MM.1S (cell line): ENCODE results near the gene FNDC8.

ENCODE experiments used
- DNase-seq: peaks from one replicate; pipeline ENCODE4 v3.0.0-alpha.2; 2015
- H2AFZ ChIP-seq: fragments of 300-600 bp; sonication (generic); 2 replicates; pipeline ENCODE4 v1.6.0; 2016; ENCODE audit warnings: antibody characterized with exemption, low read length
- H3F3A ChIP-seq: fragments of 300-600 bp; sonication (generic); 2 replicates; pipeline ENCODE4 v1.6.1; 2016; ENCODE audit warnings: mild to moderate bottlenecking, antibody characterized with exemption, low read length, moderate library complexity, mixed read lengths; ENCODE audit not compliant: insufficient read depth
- H3K27ac ChIP-seq: fragments of 300-600 bp; sonication (generic); 2 replicates; pipeline ENCODE4 v1.5.1; 2016; ENCODE audit warnings: mild to moderate bottlenecking, low read length
- H3K27me3 ChIP-seq: fragments of 300-600 bp; sonication (generic); replicated peaks from 2 replicates; pipeline ENCODE4 v1.6.0; 2016; ENCODE audit warnings: low read length; ENCODE audit not compliant: insufficient read depth
- H3K36me3 ChIP-seq: fragments of 300-600 bp; sonication (generic); replicated peaks from 2 replicates; pipeline ENCODE4 v1.6.1; 2016; ENCODE audit warnings: mild to moderate bottlenecking, low read length, mixed read lengths; ENCODE audit not compliant: insufficient read depth
- H3K4me1 ChIP-seq: fragments of 300-600 bp; sonication (generic); 2 replicates; pipeline ENCODE4 v1.6.1; 2016; ENCODE audit warnings: low read length, mixed read lengths
- H3K4me2 ChIP-seq: fragments of 300-600 bp; sonication (generic); 2 replicates; pipeline ENCODE4 v1.6.0; 2016; ENCODE audit warnings: low read depth, low read length
- H3K4me3 ChIP-seq: fragments of 300-600 bp; sonication (generic); 2 replicates; pipeline ENCODE4 v1.5.1; 2016; ENCODE audit warnings: low read length, mixed read lengths
- H3K79me2 ChIP-seq: fragments of 300-600 bp; sonication (generic); 2 replicates; pipeline ENCODE4 v1.6.1; 2016; ENCODE audit warnings: mixed run types, low read length, mixed read lengths
- H3K9ac ChIP-seq: fragments of 300-600 bp; sonication (generic); 2 replicates; pipeline ENCODE4 v1.6.1; 2016; ENCODE audit warnings: low read length, mixed read lengths
- H3K9me2 ChIP-seq: fragments of 300-600 bp; sonication (generic); replicated peaks from 2 replicates; pipeline ENCODE4 v1.6.1; 2016; ENCODE audit warnings: mild to moderate bottlenecking, low read length, mixed read lengths; ENCODE audit not compliant: insufficient read depth
- H3K9me3 ChIP-seq: fragments of 300-600 bp; sonication (generic); replicated peaks from 2 replicates; pipeline ENCODE4 v1.6.1; 2016; ENCODE audit warnings: mild to moderate bottlenecking, low read length, mixed read lengths; ENCODE audit not compliant: insufficient read depth
- H4K20me1 ChIP-seq: fragments of 300-600 bp; sonication (generic); 2 replicates; pipeline ENCODE4 v1.6.1; 2016; ENCODE audit warnings: mild to moderate bottlenecking, low read length, moderate library complexity, mixed read lengths; ENCODE audit not compliant: insufficient read depth
- CTCF ChIP-seq: fragments of 300-600 bp; sonication (generic); IDR thresholded peaks from 2 replicates; pipeline ENCODE4 v1.5.1; 2016; ENCODE audit warnings: antibody characterized with exemption, low read length, mixed read lengths
- EZH2 ChIP-seq: fragments of 300-600 bp; sonication (generic); optimal IDR thresholded peaks from 2 replicates; pipeline ENCODE3; 2017; ENCODE audit warnings: low read depth, mild to moderate bottlenecking, antibody characterized with exemption, low read length, mixed read lengths
- EZH2phosphoT487 ChIP-seq: fragments of 300-600 bp; sonication (generic); IDR thresholded peaks from 2 replicates; pipeline ENCODE4 v1.6.1; 2018; ENCODE audit warnings: antibody characterized with exemption, low read length

Gene FNDC8

GRCh38 chr17:35095741-35096140, 25.7 kb upstream of the FNDC8 start:
- no peak for DNase-seq
- Histone ChIP-seq H3K27ac (no peak overlapping the region), H3K4me3 (no peak overlapping the region), H3K4me2 (no peak overlapping the region), H3F3A (no peaks in the 10 kb centered on the region; the same call in 1 of the 2 replicates), H3K4me1 (no peaks in the 10 kb centered on the region), H3K9ac (no peak overlapping the region), H4K20me1 (no peaks in the 10 kb centered on the region), H3K9me3 (no peaks in the 10 kb centered on the region), H3K27me3 (no peaks in the 10 kb centered on the region), H3K36me3 (no peaks in the 10 kb centered on the region), H3K9me2 (no peaks in the 10 kb centered on the region), H3K79me2 (no peaks in the 10 kb centered on the region), H2AFZ (no peak overlapping the region)
- no peak for TF ChIP-seq EZH2phosphoT487
- TF ChIP-seq CTCF, result no peak
- TF ChIP-seq EZH2, result no peak

- Histone ChIP-seq H3K27me3 (no peaks in the 10 kb centered on the region), H3K4me1 (no peaks in the 10 kb centered on the region), H3K36me3 (no peaks in the 10 kb centered on the region; the same call in 1 of the 2 replicates), H3K79me2 (no peaks in the 10 kb centered on the region), H3K4me2 (no peak overlapping the region), H3K4me3 (no peak overlapping the region), H3K9ac (no peak overlapping the region), H3K9me3 (no peaks in the 10 kb centered on the region), H3F3A (no peaks in the 10 kb centered on the region), H3K27ac (no peak overlapping the region), H2AFZ (no peak overlapping the region), H4K20me1 (no peaks in the 10 kb centered on the region), H3K9me2 (no peaks in the 10 kb centered on the region)
- no peak for DNase-seq
- TF ChIP-seq EZH2phosphoT487, result no peak
- TF ChIP-seq EZH2, result no peak
- no peak for TF ChIP-seq CTCF
Observed at GRCh38 chr17:35097776-35098175, 23.6 kb upstream of the FNDC8 start.

GRCh38 chr17:35099908-35100307, 21.5 kb upstream of the FNDC8 start:
- no peaks in the 10 kb centered on the region for H3K4me1 ChIP-seq
- TF ChIP-seq EZH2phosphoT487 (no peak), EZH2 (no peak), CTCF (no peak)
- no peaks in the 10 kb centered on the region for H3K9me2 ChIP-seq

More at GRCh38 chr17:35099908-35100307, 21.5 kb upstream of the FNDC8 start:
- Histone ChIP-seq H3K36me3 (no peaks in the 10 kb centered on the region; the same call in 1 of the 2 replicates), H3K27ac (no peak overlapping the region), H3K27me3 (no peaks in the 10 kb centered on the region), H3K9ac (no peak overlapping the region), H4K20me1 (no peaks in the 10 kb centered on the region), H3F3A (no peaks in the 10 kb centered on the region), H2AFZ (no peak overlapping the region), H3K4me3 (no peak overlapping the region), H3K9me3 (no peaks in the 10 kb centered on the region), H3K79me2 (no peaks in the 10 kb centered on the region), H3K4me2 (no peak overlapping the region)
- DNase-seq, result no peak
